MM.1S (cell line): ENCODE results near the gene HPSE2.

Experiments used
- DNase-seq: peaks from one replicate; pipeline ENCODE4 v3.0.0-alpha.2; 2015
- H2AFZ ChIP-seq: fragments of 300-600 bp; sonication (generic); 2 replicates; pipeline ENCODE4 v1.6.0; 2016; ENCODE audit warnings: antibody characterized with exemption, low read length
- H3F3A ChIP-seq: fragments of 300-600 bp; sonication (generic); 2 replicates; pipeline ENCODE4 v1.6.1; 2016; ENCODE audit warnings: mild to moderate bottlenecking, antibody characterized with exemption, low read length, moderate library complexity, mixed read lengths; ENCODE audit not compliant: insufficient read depth
- H3K27ac ChIP-seq: fragments of 300-600 bp; sonication (generic); 2 replicates; pipeline ENCODE4 v1.5.1; 2016; ENCODE audit warnings: mild to moderate bottlenecking, low read length
- H3K27me3 ChIP-seq: fragments of 300-600 bp; sonication (generic); replicated peaks from 2 replicates; pipeline ENCODE4 v1.6.0; 2016; ENCODE audit warnings: low read length; ENCODE audit not compliant: insufficient read depth
- H3K36me3 ChIP-seq: fragments of 300-600 bp; sonication (generic); replicated peaks from 2 replicates; pipeline ENCODE4 v1.6.1; 2016; ENCODE audit warnings: mild to moderate bottlenecking, low read length, mixed read lengths; ENCODE audit not compliant: insufficient read depth
- H3K4me1 ChIP-seq: fragments of 300-600 bp; sonication (generic); 2 replicates; pipeline ENCODE4 v1.6.1; 2016; ENCODE audit warnings: low read length, mixed read lengths
- H3K4me2 ChIP-seq: fragments of 300-600 bp; sonication (generic); 2 replicates; pipeline ENCODE4 v1.6.0; 2016; ENCODE audit warnings: low read depth, low read length
- H3K4me3 ChIP-seq: fragments of 300-600 bp; sonication (generic); 2 replicates; pipeline ENCODE4 v1.5.1; 2016; ENCODE audit warnings: low read length, mixed read lengths
- H3K79me2 ChIP-seq: fragments of 300-600 bp; sonication (generic); 2 replicates; pipeline ENCODE4 v1.6.1; 2016; ENCODE audit warnings: mixed run types, low read length, mixed read lengths
- H3K9ac ChIP-seq: fragments of 300-600 bp; sonication (generic); 2 replicates; pipeline ENCODE4 v1.6.1; 2016; ENCODE audit warnings: low read length, mixed read lengths
- H3K9me2 ChIP-seq: fragments of 300-600 bp; sonication (generic); replicated peaks from 2 replicates; pipeline ENCODE4 v1.6.1; 2016; ENCODE audit warnings: mild to moderate bottlenecking, low read length, mixed read lengths; ENCODE audit not compliant: insufficient read depth
- H3K9me3 ChIP-seq: fragments of 300-600 bp; sonication (generic); replicated peaks from 2 replicates; pipeline ENCODE4 v1.6.1; 2016; ENCODE audit warnings: mild to moderate bottlenecking, low read length, mixed read lengths; ENCODE audit not compliant: insufficient read depth
- H4K20me1 ChIP-seq: fragments of 300-600 bp; sonication (generic); 2 replicates; pipeline ENCODE4 v1.6.1; 2016; ENCODE audit warnings: mild to moderate bottlenecking, low read length, moderate library complexity, mixed read lengths; ENCODE audit not compliant: insufficient read depth
- CTCF ChIP-seq: fragments of 300-600 bp; sonication (generic); IDR thresholded peaks from 2 replicates; pipeline ENCODE4 v1.5.1; 2016; ENCODE audit warnings: antibody characterized with exemption, low read length, mixed read lengths
- EZH2 ChIP-seq: fragments of 300-600 bp; sonication (generic); optimal IDR thresholded peaks from 2 replicates; pipeline ENCODE3; 2017; ENCODE audit warnings: low read depth, mild to moderate bottlenecking, antibody characterized with exemption, low read length, mixed read lengths
- EZH2phosphoT487 ChIP-seq: fragments of 300-600 bp; sonication (generic); IDR thresholded peaks from 2 replicates; pipeline ENCODE4 v1.6.1; 2018; ENCODE audit warnings: antibody characterized with exemption, low read length

Gene HPSE2

GRCh38 chr10:98832196-98832595, 403.5 kb downstream of the HPSE2 start:
- Histone ChIP-seq H3K4me1 (no peaks in the 10 kb centered on the region), H3K4me3 (no peak overlapping the region), H3F3A (no peaks in the 10 kb centered on the region), H3K4me2 (no peak overlapping the region), H3K9ac (no peak overlapping the region), H3K9me3 (no peaks in the 10 kb centered on the region), H2AFZ (no peak overlapping the region), H3K79me2 (no peaks in the 10 kb centered on the region), H3K27ac (no peak overlapping the region), H4K20me1 (no peaks in the 10 kb centered on the region), H3K36me3 (no peaks in the 10 kb centered on the region), H3K9me2 (no peaks in the 10 kb centered on the region), H3K27me3 (no peaks in the 10 kb centered on the region)
- no peak for TF ChIP-seq EZH2
- no peak for TF ChIP-seq EZH2phosphoT487
- no peak for TF ChIP-seq CTCF
- no peak for DNase-seq

GRCh38 chr10:98831391-98831790, 404.3 kb downstream of the HPSE2 start:
- H3K9me3 ChIP-seq = no peaks in the 10 kb centered on the region
- H3K4me1 ChIP-seq = no peaks in the 10 kb centered on the region
- H3K27me3 ChIP-seq = no peaks in the 10 kb centered on the region
- no peak overlapping the region for H3K9ac ChIP-seq
- no peak overlapping the region for H3K4me3 ChIP-seq
- no peaks in the 10 kb centered on the region for H3F3A ChIP-seq
- H4K20me1 ChIP-seq = no peaks in the 10 kb centered on the region
- no peaks in the 10 kb centered on the region for H3K9me2 ChIP-seq
- no peak overlapping the region for H2AFZ ChIP-seq
- no peaks in the 10 kb centered on the region for H3K36me3 ChIP-seq
- H3K79me2 ChIP-seq = no peaks in the 10 kb centered on the region
- no peak overlapping the region for H3K27ac ChIP-seq
- DNase-seq = no peak
- no peak overlapping the region for H3K4me2 ChIP-seq
- TF ChIP-seq EZH2 (no peak), CTCF (no peak), EZH2phosphoT487 (no peak)

GRCh38 chr10:98825741-98826140, 409.9 kb downstream of the HPSE2 start:
- Histone ChIP-seq H3K9me2 (no peaks in the 10 kb centered on the region), H3K9ac (no peak overlapping the region), H3F3A (no peaks in the 10 kb centered on the region), H3K27me3 (no peaks in the 10 kb centered on the region), H3K36me3 (no peaks in the 10 kb centered on the region), H2AFZ (no peak overlapping the region), H3K9me3 (no peaks in the 10 kb centered on the region), H4K20me1 (no peaks in the 10 kb centered on the region), H3K4me2 (no peak overlapping the region), H3K79me2 (no peaks in the 10 kb centered on the region), H3K27ac (no peak overlapping the region), H3K4me3 (no peak overlapping the region), H3K4me1 (no peaks in the 10 kb centered on the region)
- TF ChIP-seq EZH2phosphoT487 (no peak), EZH2 (no peak), CTCF (no peak)
- no peak for DNase-seq

- H2AFZ ChIP-seq = no peak overlapping the region
- H3K27me3 ChIP-seq = no peaks in the 10 kb centered on the region
- no peak overlapping the region for H3K4me2 ChIP-seq
- H3K9ac ChIP-seq = no peak overlapping the region
- H3K9me2 ChIP-seq = no peaks in the 10 kb centered on the region
- TF ChIP-seq EZH2phosphoT487 (no peak), EZH2 (no peak), CTCF (no peak)
- no peak overlapping the region for H3K27ac ChIP-seq
- no peaks in the 10 kb centered on the region for H4K20me1 ChIP-seq
- H3F3A ChIP-seq = no peaks in the 10 kb centered on the region
- no peaks in the 10 kb centered on the region for H3K79me2 ChIP-seq
- no peaks in the 10 kb centered on the region for H3K9me3 ChIP-seq
- DNase-seq = peak; percentile 38
- no peaks in the 10 kb centered on the region for H3K4me1 ChIP-seq
- H3K36me3 ChIP-seq = no peaks in the 10 kb centered on the region
- no peak overlapping the region for H3K4me3 ChIP-seq
Measured at GRCh38 chr10:98817396-98817795, 418.3 kb downstream of the HPSE2 start.
